Stomach smooth muscle (tissue), 2 donors: ENCODE results near the gene SPATC1L.

ENCODE experiments used
- H3K27ac ChIP-seq: one replicate; pipeline ENCODE4 v1.7.0; 2013; ENCODE audit warnings: mild to moderate bottlenecking, low read length, inconsistent platforms
- H3K27me3 ChIP-seq, 2 donors: one replicate each; pipeline ENCODE4 v1.7.0; 2013; ENCODE audit warnings: low read length in 2 of 2; ENCODE audit not compliant: insufficient read depth in 2 of 2, control insufficient read depth in 1 of 2
- H3K36me3 ChIP-seq, 2 donors: one replicate each; pipeline ENCODE4 v1.7.0; 2013; ENCODE audit warnings: low read length in 2 of 2; ENCODE audit not compliant: control insufficient read depth in 2 of 2, insufficient read depth in 2 of 2
- H3K4me1 ChIP-seq: one replicate; pipeline ENCODE4 v1.7.0; 2013; ENCODE audit warnings: low read length; ENCODE audit not compliant: control insufficient read depth, insufficient read depth
- H3K4me3 ChIP-seq, 2 donors: one replicate each; pipeline ENCODE4 v1.7.0; 2013; ENCODE audit warnings: low read length in 2 of 2
- H3K9ac ChIP-seq, 2 donors: one replicate each; pipeline ENCODE4 v1.7.0; 2013; ENCODE audit warnings: low read length in 2 of 2, mild to moderate bottlenecking in 1 of 2
- H3K9me3 ChIP-seq, 2 donors: one replicate each; pipeline ENCODE4 v1.7.0; 2013; ENCODE audit warnings: low read length in 2 of 2; ENCODE audit not compliant: control insufficient read depth in 2 of 2
- donor health status: healthy.
- donor health status: Pancreatic carcinoma.

Gene SPATC1L

DNA sequence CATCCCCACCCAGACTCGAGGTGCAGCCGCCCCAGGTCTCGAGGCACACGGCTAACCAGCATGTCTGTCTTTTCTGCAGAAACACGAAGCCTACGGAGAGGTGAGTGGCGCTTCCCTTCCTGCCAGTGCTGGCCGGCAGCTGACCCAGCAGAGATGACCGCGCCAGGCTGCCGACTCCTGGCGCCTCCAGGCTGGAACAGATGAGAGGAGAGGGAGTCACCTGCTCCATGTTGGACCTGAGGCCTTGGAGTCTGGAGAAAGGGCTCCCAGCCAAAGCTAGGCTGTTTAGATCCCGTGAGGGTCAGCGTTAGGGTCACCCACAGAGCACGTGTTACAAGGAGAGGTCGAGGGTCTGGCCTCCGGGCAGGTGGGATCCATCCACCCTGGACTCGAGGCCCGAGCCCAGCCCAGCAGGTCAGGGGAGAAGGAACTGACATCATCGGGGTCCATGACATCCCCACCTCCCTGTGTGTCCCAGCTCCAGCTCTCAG, 71.5 kb downstream of the SPATC1L start:
- H3K4me3 ChIP-seq, result no peak overlapping the region
- peaks cover 32% of the 10 kb centered on the region for H3K4me1 ChIP-seq
- H3K9me3 ChIP-seq, result peaks cover 0 to 3% of the 10 kb centered on the region in 2 donors
- H3K27me3 ChIP-seq, result no peaks in the 10 kb centered on the region
- H3K36me3 ChIP-seq, result peaks cover 53 to 54% of the 10 kb centered on the region in 2 donors
- H3K27ac ChIP-seq, result no peak overlapping the region
- H3K9ac ChIP-seq, result no peak overlapping the region

DNA sequence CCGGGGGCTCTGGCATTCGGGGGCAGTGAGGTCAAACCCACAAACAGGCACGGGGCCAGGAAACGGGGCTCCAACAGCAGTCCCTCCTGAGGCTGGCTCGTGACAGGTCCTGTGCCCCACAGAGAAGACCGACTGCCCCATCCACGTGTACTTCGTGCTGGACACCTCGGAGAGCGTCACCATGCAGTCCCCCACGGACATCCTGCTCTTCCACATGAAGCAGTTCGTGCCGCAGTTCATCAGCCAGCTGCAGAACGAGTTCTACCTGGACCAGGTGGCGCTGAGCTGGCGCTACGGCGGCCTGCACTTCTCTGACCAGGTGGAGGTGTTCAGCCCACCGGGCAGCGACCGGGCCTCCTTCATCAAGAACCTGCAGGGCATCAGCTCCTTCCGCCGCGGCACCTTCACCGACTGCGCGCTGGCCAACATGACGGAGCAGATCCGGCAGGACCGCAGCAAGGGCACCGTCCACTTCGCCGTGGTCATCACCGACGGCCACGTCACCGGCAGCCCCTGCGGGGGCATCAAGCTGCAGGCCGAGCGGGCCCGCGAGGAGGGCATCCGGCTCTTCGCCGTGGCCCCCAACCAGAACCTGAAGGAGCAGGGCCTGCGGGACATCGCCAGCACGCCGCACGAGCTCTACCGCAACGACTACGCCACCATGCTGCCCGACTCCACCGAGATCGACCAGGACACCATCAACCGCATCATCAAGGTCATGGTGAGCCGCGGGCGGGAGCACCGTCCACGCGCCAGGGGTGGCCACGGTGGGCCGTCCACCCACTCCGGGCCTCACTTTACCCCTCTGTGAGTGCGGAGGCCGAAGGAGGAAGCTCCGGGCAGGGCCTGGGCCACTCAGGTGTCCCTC, 72.2 kb downstream of the SPATC1L start:
- Histone ChIP-seq H3K4me1 (peaks cover 32% of the 10 kb centered on the region), H3K27ac (no peak overlapping the region), H3K27me3 (no peaks in the 10 kb centered on the region), H3K9ac (no peak overlapping the region), H3K4me3 (no peak overlapping the region), H3K9me3 (peaks cover 0 to 3% of the 10 kb centered on the region in 2 donors), H3K36me3 (peaks cover 46 to 47% of the 10 kb centered on the region in 2 donors)

DNA sequence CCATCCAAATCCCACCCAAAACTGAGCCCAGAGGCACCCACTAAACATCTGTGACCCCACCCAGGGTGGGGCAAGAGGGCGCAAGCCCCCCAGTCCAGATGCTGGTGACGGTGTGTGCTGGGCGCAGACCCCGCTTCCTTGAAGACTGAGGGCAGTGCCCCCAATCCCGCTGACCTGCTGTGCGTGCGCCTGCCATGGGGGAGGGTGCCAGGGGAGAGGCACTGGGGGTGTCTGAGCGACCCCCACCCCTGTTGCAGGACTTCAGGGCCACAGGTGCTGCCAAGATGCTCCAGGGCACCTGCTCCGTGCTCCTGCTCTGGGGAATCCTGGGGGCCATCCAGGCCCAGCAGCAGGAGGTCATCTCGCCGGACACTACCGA, 73.1 kb downstream of the SPATC1L start:
- peaks cover 32% of the 10 kb centered on the region for H3K4me1 ChIP-seq
- peaks cover 0 to 3% of the 10 kb centered on the region in 2 donors for H3K9me3 ChIP-seq
- H3K27me3 ChIP-seq, result no peaks in the 10 kb centered on the region
- peaks cover 37 to 40% of the 10 kb centered on the region in 2 donors for H3K36me3 ChIP-seq
- peak overlapping the region in 1 of 2 donors; percentile 22 for H3K4me3 ChIP-seq
- peak overlapping the region in 1 of 2 donors; percentile 36 for H3K9ac ChIP-seq
- H3K27ac ChIP-seq, result peak overlapping the region; percentile 73
